ENCODE measurements around the gene CLBA1.
"Not testable (repeated sequence)": the region's sequence is repeated elsewhere in the genome, so short reads cannot be mapped to it uniquely, and the experiment has no call there.

CLBA1 gene

GRCh38 chr14:104985675-104986486, at the start of gene CLBA1:
TSS of gene CLBA1 (plus strand) at chr14:104985788. CDS start at chr14:104986432, 644 bp downstream.
- ATAC-seq = peak; percentile 93
- peak; percentile 88 for DNase-seq
- Mint-ChIP-seq H3K4me1 (peaks cover 3% of the 10 kb centered on the region), H3K4me3 (peak within 1 kb of the TSS; percentile 68), H3K27me3 (no peaks in the 10 kb centered on the region), H3K36me3 (ENCODE audit: low read depth) (no peaks in the 10 kb centered on the region), H3K27ac (no peak within 1 kb of the TSS), H3K9me3 (no peaks in the 10 kb centered on the region)

GRCh38 chr14:104935955-104936354, 49.6 kb upstream of the CLBA1 start:
- no peak overlapping the region for H3K27ac Mint-ChIP-seq
- H3K36me3 Mint-ChIP-seq (ENCODE audit: low read depth) = no peaks in the 10 kb centered on the region

DNA sequence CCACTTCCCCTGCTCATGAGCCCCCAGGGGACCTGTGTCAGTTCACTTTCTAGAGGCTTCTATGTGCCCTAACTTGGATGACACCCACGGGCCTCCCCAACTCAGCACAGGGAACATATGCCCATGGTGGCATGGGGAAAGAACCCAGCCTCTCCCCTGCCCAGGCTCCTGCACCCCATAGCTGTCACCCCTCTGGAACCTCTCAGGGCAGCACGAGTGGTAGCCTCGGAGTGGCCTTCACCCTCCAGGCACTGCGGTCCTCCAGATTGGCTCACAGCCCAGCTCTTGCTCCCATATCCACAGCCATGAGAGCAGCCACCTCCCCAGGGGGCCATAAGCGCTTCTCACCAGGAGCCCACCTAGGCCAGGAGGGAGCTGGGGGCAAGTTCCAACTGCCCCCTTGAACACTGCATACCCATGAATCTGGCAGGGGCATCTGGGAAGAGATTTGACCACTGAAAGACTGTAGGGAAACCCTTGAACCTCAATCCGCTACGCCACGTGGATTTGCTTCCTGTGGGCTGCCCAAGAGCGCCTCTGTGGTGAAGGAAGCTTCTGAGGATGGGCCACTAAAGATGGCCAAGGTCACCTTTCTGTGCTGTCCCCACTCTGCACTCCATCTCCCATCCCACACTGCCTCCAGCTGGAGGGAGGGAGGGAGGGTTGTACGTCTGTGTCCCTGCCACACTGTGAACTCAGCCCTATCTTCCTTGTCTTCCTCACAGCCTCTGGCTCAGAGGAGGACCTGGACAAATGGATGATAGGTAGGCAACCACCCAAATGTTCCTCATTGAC, 49.0 kb upstream of the CLBA1 start:
- Mint-ChIP-seq H3K9me3 (no peaks in the 10 kb centered on the region), H3K27ac (no peak overlapping the region), H3K4me3 (no peak overlapping the region), H3K4me1 (peaks cover 3% of the 10 kb centered on the region), H3K27me3 (peaks cover 10% of the 10 kb centered on the region), H3K36me3 (ENCODE audit: low read depth) (no peaks in the 10 kb centered on the region)
- no peak for DNase-seq
- ATAC-seq = no peak

More at GRCh38 chr14:104935955-104936354, 49.6 kb upstream of the CLBA1 start:
- no peak overlapping the region for H3K4me3 Mint-ChIP-seq
- H3K9me3 Mint-ChIP-seq = no peaks in the 10 kb centered on the region
- H3K27me3 Mint-ChIP-seq = peaks cover 10% of the 10 kb centered on the region
- H3K4me1 Mint-ChIP-seq = peaks cover 3% of the 10 kb centered on the region
- DNase-seq = no peak
- no peak for ATAC-seq

DNA sequence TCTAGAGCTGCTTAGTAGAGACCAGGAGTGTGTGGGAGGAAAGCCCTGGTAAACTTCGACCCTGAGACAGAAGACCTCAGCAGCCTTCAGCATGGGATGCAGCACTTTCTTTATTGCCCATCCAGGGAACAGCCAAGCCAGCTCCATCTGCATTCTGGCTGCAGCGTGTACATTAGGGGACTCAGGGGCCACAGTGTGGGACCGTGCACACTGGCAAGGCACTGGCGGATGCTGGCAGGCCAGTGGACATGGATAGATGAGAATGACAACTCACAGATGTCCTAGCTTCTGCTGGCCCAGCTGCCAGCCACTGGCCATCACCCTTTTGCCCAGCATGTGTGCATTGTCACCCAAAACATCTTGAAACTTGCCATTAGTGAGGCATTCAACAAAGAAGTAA, 48.4 kb upstream of the CLBA1 start:
- DNase-seq (no peak), ATAC-seq (no peak)
- Mint-ChIP-seq H3K9me3 (no peaks in the 10 kb centered on the region), H3K27me3 (peaks cover 10% of the 10 kb centered on the region), H3K4me1 (peaks cover 3% of the 10 kb centered on the region), H3K4me3 (no peak overlapping the region), H3K27ac (no peak overlapping the region), H3K36me3 (ENCODE audit: low read depth) (no peaks in the 10 kb centered on the region)

GRCh38 chr14:104937694-104938365, 47.8 kb upstream of the CLBA1 start:
- peaks cover 10% of the 10 kb centered on the region for H3K27me3 Mint-ChIP-seq
- H3K36me3 Mint-ChIP-seq (ENCODE audit: low read depth) = no peaks in the 10 kb centered on the region
- no peaks in the 10 kb centered on the region for H3K9me3 Mint-ChIP-seq
- ATAC-seq = no peak
- peaks cover 3% of the 10 kb centered on the region for H3K4me1 Mint-ChIP-seq
- H3K27ac Mint-ChIP-seq = no peak overlapping the region
- DNase-seq = no peak
- no peak overlapping the region for H3K4me3 Mint-ChIP-seq

DNA sequence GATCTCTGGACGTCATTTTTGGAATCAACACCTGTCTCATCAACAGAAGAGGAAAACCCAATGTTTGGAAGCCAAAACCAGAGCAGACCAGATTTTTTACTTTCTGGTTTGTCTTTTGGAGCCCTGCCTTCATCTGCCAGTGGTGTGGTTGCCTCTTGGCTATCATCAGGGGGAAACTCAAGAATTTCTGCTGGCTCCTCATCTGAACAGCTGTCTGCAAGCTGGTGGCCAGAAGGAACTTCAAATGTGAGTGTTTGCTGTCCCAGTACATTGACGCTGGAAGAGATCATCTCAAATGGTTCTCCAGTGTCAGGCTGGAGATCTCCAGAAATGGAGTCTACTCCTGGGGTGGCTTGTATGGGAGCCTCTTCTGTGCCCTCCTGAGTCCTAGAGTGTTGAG, 47.2 kb upstream of the CLBA1 start:
- H3K36me3 Mint-ChIP-seq (ENCODE audit: low read depth) = no peaks in the 10 kb centered on the region
- ATAC-seq = no peak
- H3K27me3 Mint-ChIP-seq = peaks cover 10% of the 10 kb centered on the region

GRCh38 chr14:104938960-104939359, 46.6 kb upstream of the CLBA1 start:
- no peak for DNase-seq
- Mint-ChIP-seq H3K4me1 (peaks cover 3% of the 10 kb centered on the region), H3K27me3 (peaks cover 10% of the 10 kb centered on the region), H3K27ac (no peak overlapping the region), H3K9me3 (no peaks in the 10 kb centered on the region), H3K4me3 (no peak overlapping the region), H3K36me3 (ENCODE audit: low read depth) (no peaks in the 10 kb centered on the region)
- ATAC-seq = no peak

More for the DNA sequence above, 47.2 kb upstream of the CLBA1 start:
- DNase-seq = no peak
- Mint-ChIP-seq H3K4me1 (peaks cover 3% of the 10 kb centered on the region), H3K4me3 (no peak overlapping the region), H3K27ac (no peak overlapping the region), H3K9me3 (no peaks in the 10 kb centered on the region)

DNA sequence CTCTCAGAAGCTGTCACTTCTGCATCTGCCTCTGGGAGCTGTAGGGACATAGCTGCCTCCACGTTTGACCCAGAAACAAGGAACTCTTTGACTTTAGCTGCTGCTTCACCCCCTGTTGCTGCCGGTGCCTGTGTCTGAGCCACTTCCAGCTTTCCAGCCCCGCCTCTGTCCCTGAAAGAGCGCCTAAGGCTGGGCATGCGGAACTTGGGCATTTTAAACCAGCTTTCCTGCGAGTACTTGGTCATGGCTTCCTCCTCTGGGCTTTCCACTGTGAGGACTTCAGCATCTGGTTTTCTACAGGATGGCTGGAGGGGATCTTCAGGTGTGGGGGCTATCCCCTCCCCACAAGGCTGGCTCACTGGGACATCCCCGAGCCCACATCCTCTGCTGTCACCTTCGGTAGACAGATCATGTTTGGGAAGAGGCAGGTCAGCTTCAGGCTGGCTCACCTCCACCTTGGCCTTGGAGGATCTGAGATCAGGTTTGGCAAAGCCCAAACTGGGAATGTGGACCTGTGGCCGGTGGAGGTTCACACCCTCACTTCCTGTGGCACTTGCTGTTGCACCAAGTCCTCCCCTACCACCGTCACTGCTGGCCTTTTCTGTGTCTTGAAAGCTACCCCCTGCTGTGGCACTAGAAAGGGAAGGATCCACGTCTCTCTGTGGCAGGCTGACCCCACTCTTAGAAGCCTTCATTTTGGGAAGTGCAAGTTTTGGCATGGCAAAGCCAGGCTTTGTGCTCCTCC, 45.8 kb upstream of the CLBA1 start:
- H3K4me1 Mint-ChIP-seq = no peaks in the 10 kb centered on the region
- DNase-seq (no peak), ATAC-seq (no peak)
- H3K4me3 Mint-ChIP-seq = no peak overlapping the region
- H3K36me3 Mint-ChIP-seq (ENCODE audit: low read depth) = no peaks in the 10 kb centered on the region
- H3K27me3 Mint-ChIP-seq = peaks cover 4% of the 10 kb centered on the region
- no peak overlapping the region for H3K27ac Mint-ChIP-seq
- no peaks in the 10 kb centered on the region for H3K9me3 Mint-ChIP-seq

- Mint-ChIP-seq H3K4me1 (no peaks in the 10 kb centered on the region), H3K36me3 (ENCODE audit: low read depth) (no peaks in the 10 kb centered on the region), H3K4me3 (no peak overlapping the region), H3K27me3 (peaks cover 4% of the 10 kb centered on the region), H3K27ac (no peak overlapping the region), H3K9me3 (no peaks in the 10 kb centered on the region)
- ATAC-seq (no peak), DNase-seq (no peak)
These were observed 45.0 kb upstream of the CLBA1 start for GRCh38 chr14:104940526-104941150.

DNA sequence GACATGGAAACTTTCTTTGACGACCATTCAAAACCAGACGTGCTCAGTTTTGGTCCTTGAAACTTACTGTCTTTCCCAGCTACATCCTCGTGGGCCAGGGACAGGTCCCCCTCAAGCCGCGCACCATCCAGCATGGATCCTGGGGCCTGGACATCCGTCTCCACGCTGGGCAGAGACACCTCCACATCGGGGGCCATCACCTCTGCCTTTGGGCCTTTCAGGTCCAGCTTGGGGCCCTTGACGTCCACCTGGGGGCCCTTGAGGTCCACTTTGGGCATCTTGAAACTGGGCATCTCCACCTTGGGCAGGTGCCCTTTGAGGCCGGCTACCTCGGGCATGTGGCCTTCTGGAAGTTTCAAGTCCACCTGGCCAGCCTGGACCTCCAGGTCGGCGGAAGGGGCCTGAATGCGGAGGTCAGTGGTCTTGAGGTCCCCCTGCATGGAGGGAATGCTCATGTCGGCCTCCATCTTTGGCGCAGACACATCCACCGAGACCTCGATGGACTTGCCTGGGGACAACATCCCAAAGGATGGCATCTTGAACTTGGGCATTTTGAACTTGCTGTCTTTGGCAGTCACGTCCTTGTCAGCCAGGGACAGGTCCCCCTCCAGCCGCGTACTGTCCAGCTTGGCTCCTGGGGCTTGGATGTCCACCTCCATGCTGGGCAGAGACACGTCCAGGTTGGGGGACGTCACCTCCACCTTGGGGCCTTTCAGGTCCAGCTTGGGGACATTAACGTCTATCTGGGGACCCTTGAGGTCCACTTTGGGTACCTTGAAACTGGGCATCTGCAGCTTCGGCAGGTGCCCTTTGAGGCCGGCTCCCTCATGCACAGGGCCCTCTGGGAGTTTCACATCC, 43.9 kb upstream of the CLBA1 start:
- no peaks in the 10 kb centered on the region for H3K36me3 Mint-ChIP-seq (ENCODE audit: low read depth)
- H3K9me3 Mint-ChIP-seq = no peaks in the 10 kb centered on the region
- ATAC-seq = no peak
- no peak for DNase-seq
- H3K27ac Mint-ChIP-seq = no peak overlapping the region
- H3K4me3 Mint-ChIP-seq = no peak overlapping the region
- H3K27me3 Mint-ChIP-seq = peaks cover 4% of the 10 kb centered on the region
- H3K4me1 Mint-ChIP-seq = no peaks in the 10 kb centered on the region

GRCh38 chr14:104942586-104942985, 43.0 kb upstream of the CLBA1 start:
- peaks cover 4% of the 10 kb centered on the region for H3K27me3 Mint-ChIP-seq
- no peaks in the 10 kb centered on the region for H3K36me3 Mint-ChIP-seq (ENCODE audit: low read depth)
- no peaks in the 10 kb centered on the region for H3K4me1 Mint-ChIP-seq
- no peaks in the 10 kb centered on the region for H3K9me3 Mint-ChIP-seq
- no peak overlapping the region for H3K27ac Mint-ChIP-seq
- no peak overlapping the region for H3K4me3 Mint-ChIP-seq
- no peak for DNase-seq
- ATAC-seq = no peak

GRCh38 chr14:104943216-104944015, 42.2 kb upstream of the CLBA1 start:
- not testable (repeated sequence) for H3K4me1 Mint-ChIP-seq; ATAC-seq; H3K27me3 Mint-ChIP-seq; H3K27ac Mint-ChIP-seq; DNase-seq; H3K9me3 Mint-ChIP-seq; H3K4me3 Mint-ChIP-seq; H3K36me3 Mint-ChIP-seq (ENCODE audit: low read depth)

- not testable (repeated sequence) for H3K27me3 Mint-ChIP-seq; H3K27ac Mint-ChIP-seq; H3K4me1 Mint-ChIP-seq; DNase-seq; H3K4me3 Mint-ChIP-seq; H3K9me3 Mint-ChIP-seq; H3K36me3 Mint-ChIP-seq (ENCODE audit: low read depth); ATAC-seq
These were observed 41.6 kb upstream of the CLBA1 start for GRCh38 chr14:104944016-104944308.

All from activated naive CD8-positive, alpha-beta T cell treated with anti-CD3 and anti-CD28 coated beads, Interleukin-2, amount 50 U/mL, for 24 hours (primary cell).